PC-3 (cell line): Measurements from ENCODE around the gene KRT86.

ENCODE experiments used
- CTCF ChIP-seq: fragments of 300-600 bp; sonication (generic); conservative IDR thresholded peaks from 2 replicates; pipeline ENCODE4 v1.5.1; 2017; ENCODE audit warnings: antibody characterized with exemption, low read depth, mild to moderate bottlenecking, low read length
- EZH2 ChIP-seq: fragments of 300-600 bp; sonication (generic); IDR thresholded peaks from one replicate; pipeline ENCODE4 v1.6.1; 2017; ENCODE audit warnings: antibody characterized with exemption, mild to moderate bottlenecking, low read length; ENCODE audit not compliant: unreplicated experiment
- EZH2phosphoT487 ChIP-seq: fragments of 300-600 bp; sonication (generic); IDR thresholded peaks from 2 replicates; pipeline ENCODE4 v1.6.1; 2018; ENCODE audit warnings: mild to moderate bottlenecking, antibody characterized with exemption, low read length, borderline replicate concordance

GRCh38 chr12:52270541-52271070, 3.8 kb upstream of the KRT86 start:
- no peak for TF ChIP-seq CTCF
- TF ChIP-seq EZH2: no peak
- TF ChIP-seq EZH2phosphoT487: no peak
